ENCODE results near the gene C1orf21.

C1orf21 gene

GRCh38 chr1:184562806-184563205 is 176.0 kb downstream of the C1orf21 start:
- DNase-seq = peak; percentile 21 to 39

GRCh38 chr1:184563308-184563707 is 176.5 kb downstream of the C1orf21 start:
- peak; percentile 19 to 62 for DNase-seq

GRCh38 chr1:184567009-184567408 is 180.2 kb downstream of the C1orf21 start:
- DNase-seq = no peak

GRCh38 chr1:184567637-184568036 is 180.8 kb downstream of the C1orf21 start:
- DNase-seq = no peak

- peak in 1 of 2 donors; percentile 11 for DNase-seq
Observed at GRCh38 chr1:184568148-184568547, 181.3 kb downstream of the C1orf21 start.

GRCh38 chr1:184569106-184569505 is 182.3 kb downstream of the C1orf21 start:
- no peak for DNase-seq

- DNase-seq = no peak
Observed at GRCh38 chr1:184574588-184574987, 187.8 kb downstream of the C1orf21 start.

GRCh38 chr1:184576822-184577221 is 190.0 kb downstream of the C1orf21 start:
- no peak for DNase-seq

GRCh38 chr1:184577319-184577718 is 190.5 kb downstream of the C1orf21 start:
- DNase-seq = no peak

- no peak for DNase-seq
Observed at GRCh38 chr1:184582411-184582810, 195.6 kb downstream of the C1orf21 start.

- DNase-seq = peak in 1 of 2 donors; percentile 22
Observed at GRCh38 chr1:184583849-184584248, 197.0 kb downstream of the C1orf21 start.

- no peak for DNase-seq
Observed at GRCh38 chr1:184588701-184589100, 201.9 kb downstream of the C1orf21 start.

- DNase-seq = no peak
Observed at GRCh38 chr1:184590163-184590750, 203.4 kb downstream of the C1orf21 start.

GRCh38 chr1:184593597-184593996 is 206.8 kb downstream of the C1orf21 start:
- no peak for DNase-seq

GRCh38 chr1:184595596-184595995 is 208.8 kb downstream of the C1orf21 start:
- DNase-seq = peak; percentile 11 to 79

- DNase-seq = no peak
Observed at GRCh38 chr1:184596950-184597645, 210.3 kb downstream of the C1orf21 start.

GRCh38 chr1:184597650-184598357 is 211.0 kb downstream of the C1orf21 start:
- DNase-seq = peak in 1 of 2 donors; percentile 30

GRCh38 chr1:184598403-184599193 is 211.8 kb downstream of the C1orf21 start:
- DNase-seq = no peak

- no peak for DNase-seq
Observed at GRCh38 chr1:184604152-184604900, 217.5 kb downstream of the C1orf21 start.

- DNase-seq = no peak
Observed at GRCh38 chr1:184605941-184606340, 219.1 kb downstream of the C1orf21 start.

- DNase-seq = no peak
Observed at GRCh38 chr1:184606786-184607185, 220.0 kb downstream of the C1orf21 start.

- no peak for DNase-seq
Observed at GRCh38 chr1:184608581-184608980, 221.8 kb downstream of the C1orf21 start.

Measured in inflammatory macrophage treated with lipopolysaccharide for 1 hour (primary cell).